Measurements from ENCODE around the gene NT5DC1.

GRCh38 chr6:116073765-116074440, 26.8 kb upstream of the NT5DC1 start:
- TF ChIP-seq CTCF (IDR thresholded peaks at IDR 0.05) (no peak), EP300 (IDR thresholded peaks at IDR 0.05) (no peak)
